Measurements from ENCODE around the gene OFD1. TPM values are rescaled to one million over a fixed set of nuclear protein-coding genes. Genes with fewer than 3 reads are reported as not detected.

Gene OFD1
- total RNA-seq, 2 experiments from 2014 or later, result 24.5 to 30.9 TPM

DNA sequence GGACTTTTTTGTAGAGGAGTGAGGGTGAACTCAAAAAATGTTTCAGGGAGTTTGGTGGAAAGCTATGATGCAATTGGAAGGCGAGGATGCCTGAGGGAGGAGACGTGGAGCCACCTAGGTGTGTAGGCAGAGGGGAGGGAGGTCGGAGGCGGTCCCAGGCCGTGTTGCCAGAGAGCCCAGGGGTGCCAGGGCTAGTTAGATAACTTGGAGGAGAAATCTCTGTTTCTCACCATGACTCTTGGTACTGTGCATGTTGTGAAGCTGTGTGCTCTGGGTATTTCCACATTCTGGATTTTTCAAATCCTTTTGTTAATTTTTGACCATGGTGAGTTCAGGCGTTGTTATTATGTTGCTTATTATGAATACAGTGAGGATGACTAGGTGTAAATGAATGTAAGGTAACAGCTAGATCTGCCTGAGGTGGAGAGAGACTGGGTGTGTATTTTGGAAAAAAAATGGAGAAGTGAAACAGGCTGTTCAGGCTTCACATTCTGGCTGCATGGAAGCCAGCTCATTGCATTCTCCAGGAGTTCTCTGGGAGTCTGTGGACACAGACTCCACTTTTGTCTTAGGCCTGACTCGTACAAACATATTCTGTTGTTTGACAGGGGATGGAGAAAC lies 41.1 kb upstream of the OFD1 start:
- CTCF ChIA-PET, result interaction anchor here (1.7 kb wide), 1 partner anchor 35 kb away, joined by 3 read pairs; no protein-coding TSS in a partner anchor
- intact Hi-C loops (cut with micrococcal nuclease), result no loop called here
- DNase-seq, result no peak
- POLR2A ChIA-PET, result no interaction called here
- H3K27ac Mint-ChIP-seq, result peak overlapping the region; percentile 44
- H3K27me3 Mint-ChIP-seq, result no peaks in the 10 kb centered on the region
- no peaks in the 10 kb centered on the region for H3K9me3 Mint-ChIP-seq
- peaks cover 9% of the 10 kb centered on the region for H3K36me3 Mint-ChIP-seq
- no peak overlapping the region for H3K4me3 Mint-ChIP-seq
- H3K4me1 Mint-ChIP-seq (ENCODE audit: low read depth), result peaks cover 55% of the 10 kb centered on the region

DNA sequence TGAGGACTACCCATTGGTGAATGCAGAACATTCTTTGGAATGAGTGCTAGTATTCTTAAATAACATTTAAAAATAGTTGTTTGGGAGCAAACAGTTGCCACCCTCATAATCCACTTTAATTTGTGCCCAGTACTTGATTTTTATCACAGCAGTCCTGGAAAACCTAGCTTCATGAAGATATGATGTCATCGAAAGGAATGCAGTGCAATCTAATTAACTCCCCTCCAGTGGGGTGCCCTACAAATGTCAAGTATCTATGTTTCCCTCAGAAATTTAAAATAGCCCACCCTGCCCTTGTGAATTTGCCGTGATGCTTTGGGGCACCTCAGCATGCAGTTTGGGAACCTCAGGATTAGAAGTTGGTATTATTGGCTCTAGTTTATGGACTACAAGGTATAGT lies 40.2 kb upstream of the OFD1 start:
- intact Hi-C loops (cut with micrococcal nuclease), result no loop called here
- Mint-ChIP-seq H3K27ac (no peak overlapping the region), H3K4me3 (no peak overlapping the region), H3K4me1 (ENCODE audit: low read depth) (peaks cover 62% of the 10 kb centered on the region), H3K27me3 (no peaks in the 10 kb centered on the region), H3K36me3 (peaks cover 10% of the 10 kb centered on the region), H3K9me3 (no peaks in the 10 kb centered on the region)
- no peak for DNase-seq
- ChIA-PET CTCF (interaction anchor here (0.9 to 1.7 kb wide), 2 partner anchors 32 to 36 kb away, joined by 3 to 5 read pairs; no protein-coding TSS in a partner anchor), POLR2A (interaction anchor here (0.6 kb wide), 1 partner anchor 12 kb away, joined by 3 read pairs; no protein-coding TSS in a partner anchor)

DNA sequence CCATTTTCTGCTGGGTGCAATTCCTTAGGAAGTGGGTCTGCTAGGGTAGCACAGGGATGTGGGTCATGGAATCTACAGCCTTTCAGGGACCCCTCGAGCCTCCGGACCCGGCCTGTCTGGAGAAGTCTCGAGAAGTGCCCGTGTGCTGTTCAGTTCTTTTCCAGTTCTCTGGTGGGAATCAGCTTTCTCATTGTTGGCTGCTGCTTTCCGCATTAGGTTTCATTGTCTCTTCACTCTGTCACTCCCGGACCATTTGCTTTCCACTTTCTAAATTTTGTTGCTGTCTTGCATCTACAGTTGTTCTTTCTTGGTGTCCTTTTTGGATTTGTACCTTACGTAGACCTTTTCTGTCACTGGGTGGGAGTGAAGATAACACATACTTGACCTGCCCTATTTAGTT lies 39.6 kb upstream of the OFD1 start:
- ChIA-PET POLR2A (no interaction called here), CTCF (interaction anchor here (0.9 kb wide), 1 partner anchor 33 kb away, joined by 5 read pairs; no protein-coding TSS in a partner anchor)
- DNase-seq, result no peak
- peaks cover 64% of the 10 kb centered on the region for H3K4me1 Mint-ChIP-seq (ENCODE audit: low read depth)
- no peak overlapping the region for H3K27ac Mint-ChIP-seq
- peaks cover 10% of the 10 kb centered on the region for H3K36me3 Mint-ChIP-seq
- no peaks in the 10 kb centered on the region for H3K9me3 Mint-ChIP-seq
- no peaks in the 10 kb centered on the region for H3K27me3 Mint-ChIP-seq
- H3K4me3 Mint-ChIP-seq, result no peak overlapping the region
- intact Hi-C loops (cut with micrococcal nuclease), result no loop called here

DNA sequence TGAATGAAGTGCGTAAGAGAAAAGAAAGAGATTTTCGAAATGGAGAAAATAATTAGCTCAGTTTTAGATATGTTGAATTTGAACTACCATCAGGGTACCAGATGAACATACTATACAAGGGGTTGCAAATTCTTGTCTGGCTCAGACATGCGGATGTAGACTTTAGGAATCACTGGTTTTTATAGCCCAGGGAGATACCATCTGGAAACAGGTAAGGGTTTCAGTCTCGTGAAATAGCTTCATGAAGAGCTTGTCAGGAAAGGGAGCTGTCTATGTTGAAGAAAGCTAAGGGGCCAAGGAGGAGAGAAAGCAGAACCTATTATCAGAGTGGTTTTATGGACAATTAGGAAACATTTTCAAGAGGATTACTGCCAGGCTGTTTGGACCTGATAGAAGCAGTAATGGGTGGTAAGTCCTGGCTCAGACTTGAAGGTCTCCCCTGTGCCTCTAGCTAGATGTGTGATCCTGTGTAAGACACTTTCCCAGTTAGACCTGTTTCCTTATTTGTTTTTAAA lies 38.9 kb upstream of the OFD1 start:
- peaks cover 59% of the 10 kb centered on the region for H3K4me1 Mint-ChIP-seq (ENCODE audit: low read depth)

DNA sequence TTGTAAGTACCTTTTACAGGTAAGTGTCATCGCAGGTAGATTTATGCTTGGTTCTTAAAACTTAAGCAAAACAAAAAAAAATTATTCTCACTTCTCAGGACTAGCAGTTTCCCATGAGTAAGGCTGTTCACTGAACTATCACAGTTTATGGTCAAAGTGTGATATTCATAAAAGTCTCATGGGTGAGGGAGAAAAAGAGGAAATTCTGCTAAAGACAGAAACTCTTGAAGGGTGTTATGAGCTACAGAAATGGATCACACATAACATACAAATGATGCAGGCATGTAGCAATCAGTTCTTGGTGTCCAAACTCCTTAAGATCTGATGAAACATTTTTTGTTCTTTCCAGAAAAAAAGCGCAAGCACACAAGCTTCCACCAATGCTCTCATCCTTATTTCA lies 37.1 kb upstream of the OFD1 start:
- Mint-ChIP-seq H3K36me3 (peaks cover 6% of the 10 kb centered on the region), H3K4me1 (ENCODE audit: low read depth) (peaks cover 61% of the 10 kb centered on the region), H3K27ac (no peak overlapping the region), H3K9me3 (no peaks in the 10 kb centered on the region), H3K4me3 (no peak overlapping the region), H3K27me3 (no peaks in the 10 kb centered on the region)
- ChIA-PET POLR2A (no interaction called here), CTCF (no interaction called here)
- no peak for DNase-seq
- intact Hi-C loops (cut with micrococcal nuclease), result no loop called here

More for the DNA sequence above, 38.9 kb upstream of the OFD1 start:
- intact Hi-C loops (cut with micrococcal nuclease), result no loop called here
- CTCF ChIA-PET, result no interaction called here
- H3K4me3 Mint-ChIP-seq, result no peak overlapping the region
- POLR2A ChIA-PET, result interaction anchor here (0.9 kb wide), 1 partner anchor 39 kb away, joined by 3 read pairs; the partner anchor contains the start of genes OFD1 and TRAPPC2
- H3K27ac Mint-ChIP-seq, result no peak overlapping the region
- no peak for DNase-seq
- H3K9me3 Mint-ChIP-seq, result no peaks in the 10 kb centered on the region
- peaks cover 7% of the 10 kb centered on the region for H3K36me3 Mint-ChIP-seq
- H3K27me3 Mint-ChIP-seq, result no peaks in the 10 kb centered on the region

DNA sequence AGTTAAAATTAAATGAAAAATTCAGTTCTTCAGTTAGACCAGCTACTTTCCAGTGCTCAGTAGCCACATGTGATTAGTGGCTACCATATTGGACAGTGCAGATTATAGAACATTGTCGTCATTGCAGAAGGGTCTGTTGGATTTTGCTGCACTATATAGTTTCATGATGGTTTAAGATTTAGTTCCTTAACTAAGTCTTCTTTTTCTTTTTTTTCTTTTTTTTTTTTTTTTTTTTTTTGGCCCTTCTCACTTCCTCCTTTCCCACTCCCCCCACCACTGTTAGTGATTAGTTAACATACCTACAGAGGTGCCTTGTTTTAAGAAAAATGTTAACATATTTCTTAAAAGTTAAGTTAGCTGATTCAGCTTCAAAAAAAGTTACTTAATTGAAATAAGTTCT lies 36.6 kb upstream of the OFD1 start:
- Mint-ChIP-seq H3K36me3 (peaks cover 3% of the 10 kb centered on the region), H3K27me3 (no peaks in the 10 kb centered on the region), H3K4me1 (ENCODE audit: low read depth) (peaks cover 60% of the 10 kb centered on the region), H3K4me3 (no peak overlapping the region), H3K27ac (no peak overlapping the region), H3K9me3 (no peaks in the 10 kb centered on the region)
- CTCF ChIA-PET, result no interaction called here
- intact Hi-C loops (cut with micrococcal nuclease), result no loop called here
- no peak for DNase-seq
- POLR2A ChIA-PET, result no interaction called here

DNA sequence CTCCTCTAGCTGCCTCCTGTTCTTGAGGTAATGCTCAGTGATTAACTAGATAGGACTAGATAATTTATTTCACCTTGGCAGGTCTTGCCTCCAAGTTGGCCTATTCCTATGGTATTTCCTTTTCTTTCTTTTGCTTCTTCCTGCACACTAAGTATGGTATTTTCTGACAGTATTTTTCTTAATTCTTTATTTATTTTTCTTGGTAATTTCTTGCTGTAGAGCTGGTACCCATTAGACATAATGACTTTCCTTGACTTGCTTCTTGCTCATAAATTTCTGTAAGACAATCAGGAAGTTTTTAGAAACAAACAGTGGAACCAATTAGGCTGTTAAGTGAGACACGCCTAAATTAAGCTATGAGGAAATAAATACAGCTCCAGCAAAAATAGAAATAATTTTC lies 36.1 kb upstream of the OFD1 start:
- peaks cover 60% of the 10 kb centered on the region for H3K4me1 Mint-ChIP-seq (ENCODE audit: low read depth)
- no peak for DNase-seq
- intact Hi-C loops (cut with micrococcal nuclease), result no loop called here
- H3K36me3 Mint-ChIP-seq, result peaks cover 3% of the 10 kb centered on the region
- no peaks in the 10 kb centered on the region for H3K9me3 Mint-ChIP-seq
- no peak overlapping the region for H3K27ac Mint-ChIP-seq
- H3K4me3 Mint-ChIP-seq, result no peak overlapping the region
- H3K27me3 Mint-ChIP-seq, result no peaks in the 10 kb centered on the region
- ChIA-PET POLR2A (interaction anchor here (1.1 kb wide), 1 partner anchor 10 kb away, joined by 4 read pairs; the partner anchor contains the start of gene RAB9A), CTCF (no interaction called here)

DNA sequence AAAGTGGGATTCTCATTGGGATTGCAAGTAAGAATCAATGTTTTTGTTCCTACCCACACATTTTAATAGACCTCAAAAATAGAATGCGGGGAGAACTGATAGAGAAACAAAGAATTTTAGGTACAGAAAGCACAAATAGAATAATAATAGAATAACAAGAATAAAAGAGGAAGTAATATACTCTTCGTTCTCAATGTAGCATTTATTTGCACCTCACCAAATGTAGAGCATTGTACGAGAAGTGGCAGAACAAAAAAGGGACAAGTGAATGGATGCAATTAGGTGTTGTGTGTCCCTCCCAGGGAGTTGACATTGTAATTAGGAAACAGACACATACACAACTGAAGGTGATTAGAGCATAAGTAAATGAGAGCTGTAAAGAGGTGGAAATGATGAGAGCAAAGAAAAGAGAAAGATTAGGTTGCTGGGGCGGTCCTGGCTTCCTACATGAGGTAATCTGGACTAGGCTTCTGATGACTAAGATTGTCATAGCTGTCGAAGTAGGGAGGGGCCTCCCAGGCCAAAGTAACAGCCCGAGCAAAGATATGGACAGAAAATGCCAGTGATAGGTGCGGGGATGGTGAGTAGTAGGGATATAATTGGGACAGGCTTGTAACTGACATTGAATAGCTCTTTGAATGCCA lies 35.2 kb upstream of the OFD1 start:
- H3K4me3 Mint-ChIP-seq, result no peak overlapping the region
- no peaks in the 10 kb centered on the region for H3K27me3 Mint-ChIP-seq
- no peaks in the 10 kb centered on the region for H3K9me3 Mint-ChIP-seq
- H3K36me3 Mint-ChIP-seq, result peaks cover 5% of the 10 kb centered on the region
- POLR2A ChIA-PET, result interaction anchor here (1.1 kb wide), 1 partner anchor 10 kb away, joined by 4 read pairs; the partner anchor contains the start of gene RAB9A
- no peak for DNase-seq
- H3K4me1 Mint-ChIP-seq (ENCODE audit: low read depth), result peaks cover 63% of the 10 kb centered on the region
- intact Hi-C loops (cut with micrococcal nuclease), result no loop called here
- no peak overlapping the region for H3K27ac Mint-ChIP-seq
- CTCF ChIA-PET, result no interaction called here

DNA sequence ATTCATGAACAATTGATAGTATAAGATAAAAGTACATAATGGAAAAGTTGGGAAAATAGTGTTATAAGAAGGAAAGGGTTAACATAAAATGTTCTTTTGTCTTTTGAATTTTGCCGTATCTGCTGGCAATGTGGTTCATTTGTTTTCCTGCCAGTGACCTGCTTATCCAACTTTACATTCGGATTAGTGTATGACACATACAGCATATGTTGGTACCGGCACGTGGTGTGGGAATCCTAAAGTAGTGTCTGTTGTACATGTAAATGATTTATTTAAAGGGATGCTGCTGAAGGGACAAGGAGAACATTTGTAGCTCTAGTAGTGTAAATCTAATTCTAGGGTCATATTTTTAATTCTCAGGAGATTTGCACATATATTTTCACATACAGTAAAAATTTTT lies 34.2 kb upstream of the OFD1 start:
- H3K4me1 Mint-ChIP-seq (ENCODE audit: low read depth), result peaks cover 53% of the 10 kb centered on the region
- intact Hi-C loops (cut with micrococcal nuclease), result no loop called here
- H3K9me3 Mint-ChIP-seq, result no peaks in the 10 kb centered on the region
- no peak overlapping the region for H3K27ac Mint-ChIP-seq
- no peaks in the 10 kb centered on the region for H3K27me3 Mint-ChIP-seq
- H3K36me3 Mint-ChIP-seq, result peaks cover 5% of the 10 kb centered on the region
- ChIA-PET POLR2A (no interaction called here), CTCF (no interaction called here)
- H3K4me3 Mint-ChIP-seq, result no peak overlapping the region
- no peak for DNase-seq

DNA sequence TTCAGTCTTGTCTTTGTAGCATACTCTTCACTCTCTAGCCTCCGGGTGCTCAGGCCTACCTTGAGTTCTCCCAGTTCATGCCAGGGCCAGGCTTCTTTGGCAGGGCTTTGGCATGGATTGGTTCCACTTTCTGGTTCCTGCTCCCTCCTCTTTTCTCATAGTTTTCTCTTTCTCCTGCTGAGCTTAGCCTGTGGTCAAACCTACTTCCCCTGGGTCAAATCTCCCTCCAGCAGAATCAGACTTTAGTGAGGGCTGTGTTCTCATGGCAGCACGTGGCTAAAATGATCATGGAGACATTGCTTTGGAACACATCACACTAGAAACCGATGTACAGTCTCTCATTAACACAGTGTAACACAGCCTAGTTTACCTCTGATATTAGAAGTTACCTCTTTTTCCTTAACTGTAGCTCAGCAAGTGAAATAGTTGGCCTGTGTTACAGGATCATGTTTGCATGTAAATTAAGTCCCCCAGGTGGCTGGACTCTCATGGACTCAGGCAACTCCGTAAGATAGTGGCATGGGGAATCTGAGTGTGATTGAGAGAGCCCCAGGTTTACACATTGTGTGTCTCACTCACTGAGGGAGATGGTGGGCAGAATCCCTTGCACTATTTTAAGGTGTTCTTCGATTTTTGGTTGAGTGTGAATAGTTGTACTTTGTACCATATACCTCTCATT lies 32.3 kb upstream of the OFD1 start:
- CTCF ChIA-PET, result no interaction called here
- H3K9me3 Mint-ChIP-seq, result no peaks in the 10 kb centered on the region
- H3K27ac Mint-ChIP-seq, result no peak overlapping the region
- POLR2A ChIA-PET, result no interaction called here
- DNase-seq, result no peak
- no peak overlapping the region for H3K4me3 Mint-ChIP-seq
- H3K27me3 Mint-ChIP-seq, result no peaks in the 10 kb centered on the region
- H3K36me3 Mint-ChIP-seq, result peaks cover 5% of the 10 kb centered on the region
- intact Hi-C loops (cut with micrococcal nuclease), result no loop called here
- peaks cover 47% of the 10 kb centered on the region for H3K4me1 Mint-ChIP-seq (ENCODE audit: low read depth)

DNA sequence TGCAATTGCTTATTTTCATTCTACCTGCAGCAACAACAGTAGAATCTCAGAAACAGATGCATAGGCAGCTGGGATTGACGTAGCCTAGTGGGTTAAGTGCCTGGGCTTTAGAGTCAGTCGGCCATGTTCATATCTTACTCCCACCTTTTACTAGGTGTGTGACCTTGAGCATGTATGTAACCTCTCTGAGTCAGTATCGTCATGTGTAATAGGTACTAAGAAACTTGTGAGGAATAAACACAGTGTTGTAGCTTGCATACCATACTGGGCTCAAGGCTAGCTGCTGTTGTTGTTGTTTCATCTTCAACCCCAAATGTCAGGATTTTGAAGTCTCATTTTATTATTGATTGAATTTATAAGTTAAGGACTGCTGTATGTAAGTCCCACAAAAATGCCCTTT lies 31.4 kb upstream of the OFD1 start:
- Mint-ChIP-seq H3K4me3 (no peak overlapping the region), H3K27ac (peak overlapping the region; percentile 71)
- intact Hi-C loops (cut with micrococcal nuclease), result no loop called here

DNA sequence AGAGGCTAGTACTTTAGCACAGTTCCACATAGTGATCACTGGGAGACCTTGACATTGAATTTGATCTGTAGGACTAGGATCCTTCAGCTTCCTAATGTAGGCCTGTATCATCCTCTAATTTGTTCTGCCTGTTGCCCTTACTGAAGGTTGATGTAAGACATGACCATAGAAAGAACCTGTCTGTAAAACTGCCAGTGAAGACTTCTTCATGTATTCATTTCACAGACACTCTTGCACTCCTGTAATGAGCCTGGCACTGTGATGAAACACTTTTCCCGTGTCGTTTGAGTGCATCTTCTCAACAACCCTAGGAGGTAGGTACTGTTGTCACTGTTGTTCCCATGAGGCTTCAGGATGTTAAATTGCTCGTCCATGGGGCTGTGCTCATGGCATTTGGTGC lies 31.0 kb upstream of the OFD1 start:
- Mint-ChIP-seq H3K36me3 (peaks cover 9% of the 10 kb centered on the region), H3K9me3 (no peaks in the 10 kb centered on the region), H3K27me3 (no peaks in the 10 kb centered on the region), H3K4me3 (no peak overlapping the region), H3K4me1 (ENCODE audit: low read depth) (peaks cover 45% of the 10 kb centered on the region), H3K27ac (peak overlapping the region; percentile 71)
- ChIA-PET POLR2A (no interaction called here), CTCF (no interaction called here)
- intact Hi-C loops (cut with micrococcal nuclease), result no loop called here
- peak; percentile 25 for DNase-seq

More for the DNA sequence above, 31.4 kb upstream of the OFD1 start:
- ChIA-PET CTCF (no interaction called here), POLR2A (no interaction called here)
- Mint-ChIP-seq H3K36me3 (peaks cover 7% of the 10 kb centered on the region), H3K9me3 (no peaks in the 10 kb centered on the region), H3K4me1 (ENCODE audit: low read depth) (peaks cover 45% of the 10 kb centered on the region), H3K27me3 (no peaks in the 10 kb centered on the region)
- DNase-seq, result no peak

Data from activated CD4-positive, alpha-beta memory T cell treated with anti-CD3 and anti-CD28 coated beads for 36 hours (primary cell).